GM21576 (cell line): ENCODE measurements around the gene KMT5C.

Source experiments
- ATAC-seq: cut with Tn5 transposase; IDR thresholded peaks from one replicate; pipeline ENCODE4 v1.9.1; 2021; ENCODE audit warnings: mild to moderate bottlenecking, moderate library complexity; ENCODE audit not compliant: unreplicated experiment

The KMT5C gene

DNA sequence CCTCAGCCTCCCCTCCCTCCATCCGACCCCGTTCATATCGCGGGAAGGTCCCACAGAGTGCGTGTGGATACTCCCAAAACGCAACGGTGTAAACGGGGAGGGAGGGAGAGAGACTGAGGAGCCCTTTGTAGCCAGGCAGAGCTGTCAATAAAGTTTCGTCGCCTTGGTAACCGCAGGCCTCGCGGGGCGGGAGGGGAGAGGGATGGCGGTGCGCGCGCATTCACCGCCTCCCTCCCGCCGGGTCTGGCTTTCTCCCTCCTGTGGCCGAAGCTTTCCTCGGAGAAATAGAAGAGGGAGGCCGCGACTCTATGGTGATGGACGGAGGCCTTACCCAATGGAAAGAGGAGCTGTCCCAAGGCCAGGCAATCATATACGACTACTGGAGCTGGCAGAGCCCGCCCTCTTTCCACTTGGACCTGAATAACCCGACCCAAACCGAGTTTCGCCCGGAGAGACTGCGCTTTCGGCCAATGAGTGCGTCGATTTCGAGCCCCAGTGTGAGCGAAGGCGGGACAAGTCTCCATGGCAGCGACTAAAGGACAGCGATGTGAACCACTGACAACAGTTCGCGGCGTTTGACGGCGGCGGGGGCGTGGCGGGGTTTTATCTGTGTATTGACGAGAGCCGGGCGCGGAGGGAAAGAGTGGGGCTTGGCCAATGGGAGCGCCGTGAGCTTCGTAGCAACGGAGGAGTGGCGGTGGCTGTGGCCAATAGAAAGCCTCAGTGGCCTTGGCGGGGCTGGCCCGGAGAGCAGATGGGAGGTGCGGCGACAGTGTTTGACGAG, at the start of gene KMT5C:
KMT5C (plus strand) TSS at position 772 of the 784 bp plus-strand sequence. CDS start 2,061 bp downstream, outside the sequence.
- ATAC-seq = peak; percentile 78

DNA sequence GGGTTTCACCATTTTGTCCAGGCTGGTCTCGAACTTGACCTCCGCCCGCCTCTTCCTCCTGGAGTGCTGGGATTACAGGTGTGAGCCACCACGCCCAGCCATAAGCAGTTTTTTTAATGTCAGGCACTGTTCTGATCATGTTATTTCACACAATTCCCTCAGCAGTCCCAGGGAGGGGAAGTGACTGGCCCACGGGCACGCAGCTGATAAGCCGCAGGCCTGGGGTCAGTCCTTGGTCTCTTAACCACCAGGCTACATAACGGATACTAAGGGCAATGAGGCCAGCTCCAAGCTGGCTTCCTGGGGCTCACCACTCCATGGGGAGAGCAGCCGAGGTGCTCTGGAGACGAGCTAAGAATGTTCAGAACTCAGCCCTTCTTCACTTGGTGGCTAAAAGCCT, 42.4 kb upstream of the KMT5C start:
- no peak for ATAC-seq

DNA sequence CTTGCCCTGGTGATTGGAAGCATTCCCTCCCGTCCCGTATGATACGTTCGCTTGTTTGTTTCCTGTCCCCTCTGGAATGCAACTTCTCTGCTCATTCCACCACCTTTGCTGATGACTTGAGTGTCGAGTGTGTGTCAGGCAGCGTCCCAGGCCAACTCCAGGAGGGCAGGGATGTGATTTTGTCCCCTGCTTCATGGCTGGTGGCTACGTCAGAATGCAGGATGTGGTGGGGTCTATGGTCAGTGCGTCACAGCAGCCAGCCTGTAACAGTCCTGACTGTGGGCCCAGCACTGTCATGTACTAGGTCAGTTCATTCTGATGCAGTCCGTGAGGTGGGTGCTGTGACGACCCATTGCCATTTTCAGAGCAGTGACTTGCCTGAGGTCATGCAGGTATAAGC, 39.7 kb upstream of the KMT5C start:
- ATAC-seq = no peak

DNA sequence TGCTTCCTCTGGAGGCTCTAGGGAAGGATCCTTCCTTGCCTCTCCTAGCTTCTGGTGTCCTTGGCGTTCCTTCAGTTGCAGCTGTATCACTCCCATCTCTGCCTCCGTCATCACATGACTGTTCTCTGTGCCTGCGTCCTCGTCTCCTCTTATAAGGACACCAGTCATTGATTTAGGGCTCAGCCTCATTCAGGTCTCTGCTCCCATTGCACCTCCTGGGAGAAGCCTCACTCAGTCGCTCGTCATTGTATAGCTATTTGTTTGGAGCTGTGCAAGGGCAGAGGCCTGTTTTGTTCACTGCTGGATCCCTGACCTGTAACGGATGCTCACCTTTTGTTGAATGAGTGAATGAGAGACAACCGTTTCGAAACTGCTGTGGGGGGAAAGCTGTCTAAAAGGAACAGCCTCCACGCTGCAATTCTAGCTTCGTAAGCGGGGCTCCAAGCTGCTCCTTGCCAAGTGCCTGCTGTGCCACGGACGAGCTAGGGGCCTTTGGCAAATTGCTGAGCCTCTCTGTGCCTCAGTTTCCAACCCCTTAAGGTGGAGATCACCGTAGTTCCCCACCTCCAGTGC, 38.7 kb upstream of the KMT5C start:
- ATAC-seq = no peak

DNA sequence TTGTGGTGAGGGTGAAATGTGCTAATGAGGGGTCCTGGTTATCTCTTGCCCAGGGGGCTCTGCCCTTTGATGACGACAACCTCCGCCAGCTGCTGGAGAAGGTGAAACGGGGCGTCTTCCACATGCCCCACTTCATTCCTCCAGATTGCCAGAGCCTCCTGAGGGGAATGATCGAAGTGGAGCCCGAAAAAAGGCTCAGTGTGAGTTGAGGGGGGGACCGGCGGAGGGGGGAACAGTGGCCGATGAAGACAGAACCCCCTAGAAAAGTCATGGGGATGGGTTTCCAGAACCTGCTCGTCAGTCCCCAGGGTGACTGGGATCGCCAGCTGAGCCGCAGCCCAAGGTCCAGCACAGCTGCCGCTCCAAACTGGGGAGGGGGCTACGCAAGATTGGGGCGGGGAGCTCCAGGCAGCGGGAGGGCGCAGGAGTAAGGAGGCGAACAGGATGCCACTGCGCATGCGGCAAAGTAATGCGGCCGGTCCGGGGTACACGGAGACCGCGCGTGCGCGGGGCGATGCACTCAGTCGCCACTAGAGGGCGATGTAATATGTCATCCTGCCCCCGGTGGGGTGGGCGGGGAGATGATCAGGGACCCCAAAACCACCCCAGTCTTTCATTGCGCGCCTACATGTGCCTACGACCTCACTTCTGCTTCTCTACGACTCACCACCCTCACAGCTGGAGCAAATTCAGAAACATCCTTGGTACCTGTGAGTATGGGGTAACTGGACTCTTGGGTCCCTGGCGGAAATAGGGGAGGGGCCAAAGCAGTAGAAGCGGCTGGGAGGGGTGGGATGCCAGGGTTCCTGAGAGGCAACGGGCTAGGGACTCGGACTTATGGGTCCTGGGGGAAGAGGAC, 38.0 kb upstream of the KMT5C start:
- peak; percentile 73 for ATAC-seq

DNA sequence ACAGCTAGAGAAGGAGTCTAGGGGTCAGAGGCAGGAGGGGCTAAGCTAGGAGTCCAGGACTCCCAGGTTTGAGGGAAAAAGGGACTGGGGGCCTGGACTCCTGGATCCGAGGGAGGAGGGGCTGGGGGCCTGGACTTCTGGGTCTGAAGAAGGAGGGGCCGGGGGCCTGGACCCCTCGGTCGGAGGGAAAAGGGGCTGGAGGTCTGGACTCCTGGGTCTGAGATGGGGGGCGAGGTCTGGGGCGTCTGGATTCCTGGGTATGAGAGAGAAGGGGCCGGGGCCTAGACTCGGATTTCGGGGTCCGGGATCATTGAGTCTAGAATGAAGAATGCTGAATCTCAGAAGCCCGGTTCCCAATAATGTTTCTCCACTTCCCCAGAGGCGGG, 37.4 kb upstream of the KMT5C start:
- ATAC-seq = no peak

DNA sequence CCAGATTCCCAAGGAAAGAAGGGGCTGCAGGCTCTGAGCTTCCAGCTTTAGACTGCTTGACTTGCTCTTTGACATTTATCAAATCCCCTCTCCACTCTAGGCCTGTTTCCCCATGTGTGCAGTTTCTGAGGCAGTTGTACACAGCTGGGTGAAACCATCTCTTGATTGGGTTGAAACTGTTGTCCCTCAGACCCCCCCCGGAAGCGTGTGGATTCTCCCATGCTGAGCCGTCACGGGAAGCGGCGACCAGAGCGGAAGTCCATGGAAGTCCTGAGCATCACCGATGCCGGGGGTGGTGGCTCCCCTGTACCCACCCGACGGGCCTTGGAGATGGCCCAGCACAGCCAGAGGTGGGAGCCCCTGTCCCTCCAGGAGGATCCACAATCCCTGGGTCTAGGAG, 36.2 kb upstream of the KMT5C start:
- no peak for ATAC-seq

DNA sequence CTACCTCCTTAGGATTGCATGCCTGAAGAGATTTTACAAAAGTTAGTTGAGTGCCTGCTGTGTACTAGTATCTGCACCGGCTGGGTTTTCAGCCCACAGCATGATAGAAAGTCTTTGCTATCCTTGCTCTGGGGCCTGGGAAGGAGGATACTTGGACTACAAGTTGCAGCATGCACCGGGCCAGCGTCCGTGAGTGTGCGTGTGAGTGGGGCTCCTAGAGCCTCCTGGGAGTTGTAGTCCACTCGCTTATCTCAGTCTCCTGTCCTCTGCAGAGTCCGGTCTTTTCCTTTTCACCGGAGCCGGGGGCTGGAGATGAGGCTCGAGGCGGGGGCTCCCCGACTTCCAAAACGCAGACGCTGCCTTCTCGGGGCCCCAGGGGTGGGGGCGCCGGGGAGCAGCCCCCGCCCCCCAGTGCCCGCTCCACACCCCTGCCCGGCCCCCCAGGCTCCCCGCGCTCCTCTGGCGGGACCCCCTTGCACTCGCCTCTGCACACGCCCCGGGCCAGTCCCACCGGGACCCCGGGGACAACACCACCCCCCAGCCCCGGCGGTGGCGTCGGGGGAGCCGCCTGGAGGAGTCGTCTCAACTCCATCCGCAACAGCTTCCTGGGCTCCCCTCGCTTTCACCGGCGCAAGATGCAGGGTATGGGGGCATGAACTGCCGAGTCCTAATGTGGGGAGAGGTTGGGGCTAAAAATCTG, 35.2 kb upstream of the KMT5C start:
- no peak for ATAC-seq

DNA sequence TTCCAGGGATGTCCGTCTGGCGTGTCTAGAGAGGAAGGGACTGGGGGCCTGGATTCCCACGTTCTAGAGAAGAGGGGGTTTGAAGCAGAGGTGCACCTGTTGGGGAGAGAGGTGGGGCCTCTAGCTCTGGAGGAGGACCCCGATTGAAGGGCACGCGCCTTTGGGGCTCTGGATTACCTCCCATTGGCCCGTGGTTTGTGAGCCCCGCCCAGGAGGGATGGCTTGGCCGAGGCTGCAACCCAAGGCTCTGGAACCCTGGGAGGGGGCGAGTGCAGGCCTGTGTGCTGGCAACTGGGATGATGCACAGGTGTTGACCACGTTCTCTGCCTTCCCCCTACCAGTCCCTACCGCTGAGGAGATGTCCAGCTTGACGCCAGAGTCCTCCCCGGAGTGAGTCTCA, 34.7 kb upstream of the KMT5C start:
- no peak for ATAC-seq

DNA sequence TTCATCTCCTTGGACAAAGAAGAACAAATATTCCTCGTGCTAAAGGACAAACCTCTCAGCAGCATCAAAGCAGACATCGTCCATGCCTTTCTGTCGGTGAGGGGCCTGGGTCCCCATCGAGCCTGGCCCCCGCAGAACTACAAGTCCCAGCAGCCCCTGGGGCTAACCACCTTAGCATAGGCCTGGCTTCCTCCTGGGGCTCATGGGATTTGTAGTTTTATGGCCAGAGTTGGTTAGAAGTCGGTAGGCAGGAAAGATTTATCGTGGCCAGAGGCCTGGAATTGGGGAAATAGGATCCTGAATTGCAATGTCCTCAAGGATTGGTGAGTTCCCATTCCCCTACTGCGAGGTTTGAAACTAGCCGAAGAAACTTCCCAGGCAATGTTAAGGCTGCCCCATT, 34.2 kb upstream of the KMT5C start:
- no peak for ATAC-seq

DNA sequence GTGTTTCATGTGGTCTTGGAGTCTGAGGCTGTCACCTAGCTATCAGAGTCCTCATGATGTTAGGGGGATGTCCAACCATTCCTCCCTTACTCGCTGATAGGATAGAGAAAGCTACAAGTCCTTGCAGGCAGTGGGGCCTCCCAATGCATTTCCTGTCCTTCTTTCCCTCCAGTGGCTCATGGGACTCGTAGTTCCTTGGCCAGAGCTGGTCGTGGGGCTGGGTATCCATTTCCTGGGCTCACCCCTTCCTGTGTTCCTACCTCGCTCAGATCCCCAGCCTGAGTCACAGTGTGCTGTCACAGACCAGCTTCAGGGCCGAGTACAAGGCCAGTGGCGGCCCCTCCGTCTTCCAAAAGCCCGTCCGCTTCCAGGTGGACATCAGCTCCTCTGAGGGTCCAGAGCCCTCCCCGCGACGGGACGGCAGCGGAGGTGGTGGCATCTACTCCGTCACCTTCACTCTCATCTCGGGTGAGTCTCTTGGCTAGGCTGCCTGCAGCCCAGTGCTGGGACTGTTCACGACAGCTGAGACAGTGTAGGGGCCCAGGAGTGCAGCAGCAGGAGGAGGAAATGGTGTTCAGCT, 33.6 kb upstream of the KMT5C start:
- ATAC-seq = no peak

DNA sequence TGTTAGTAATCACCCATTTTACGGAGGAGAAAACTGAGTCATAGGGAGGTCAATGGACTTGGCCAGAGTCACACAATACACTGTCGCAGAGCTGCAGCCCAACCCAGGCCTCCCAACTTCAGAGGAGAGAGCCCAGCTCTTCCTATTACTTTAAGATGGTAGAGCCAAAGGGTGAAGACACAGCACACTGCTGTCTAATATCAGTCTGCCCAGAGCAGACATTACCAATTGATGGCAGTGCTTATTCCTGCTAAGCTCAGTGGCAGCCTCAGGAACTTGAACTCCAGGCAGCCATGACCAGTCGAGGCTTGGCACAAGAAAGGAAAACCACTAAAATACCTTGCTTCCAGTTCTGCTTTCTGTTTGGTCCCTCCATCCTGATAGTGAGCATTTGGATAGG, 33.0 kb upstream of the KMT5C start:
- ATAC-seq = no peak

DNA sequence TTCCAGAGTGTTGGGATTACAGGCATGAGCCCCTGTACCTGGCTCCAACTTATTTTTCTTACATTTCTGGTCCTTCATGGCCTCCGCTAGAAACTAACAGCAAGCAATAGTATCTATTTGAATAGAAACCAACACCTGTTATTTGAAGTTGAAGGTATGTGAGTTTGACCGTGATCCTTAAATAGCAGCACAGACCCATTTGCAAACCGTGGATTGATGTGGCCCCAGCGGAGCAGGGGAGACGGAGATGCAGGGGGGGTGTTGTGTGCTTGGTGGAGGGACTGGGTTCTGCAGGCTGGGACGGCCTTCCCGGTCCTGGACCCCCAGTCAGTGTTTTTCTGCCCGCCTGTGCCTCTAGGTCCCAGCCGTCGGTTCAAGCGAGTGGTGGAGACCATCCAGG, 31.4 kb upstream of the KMT5C start:
- no peak for ATAC-seq

DNA sequence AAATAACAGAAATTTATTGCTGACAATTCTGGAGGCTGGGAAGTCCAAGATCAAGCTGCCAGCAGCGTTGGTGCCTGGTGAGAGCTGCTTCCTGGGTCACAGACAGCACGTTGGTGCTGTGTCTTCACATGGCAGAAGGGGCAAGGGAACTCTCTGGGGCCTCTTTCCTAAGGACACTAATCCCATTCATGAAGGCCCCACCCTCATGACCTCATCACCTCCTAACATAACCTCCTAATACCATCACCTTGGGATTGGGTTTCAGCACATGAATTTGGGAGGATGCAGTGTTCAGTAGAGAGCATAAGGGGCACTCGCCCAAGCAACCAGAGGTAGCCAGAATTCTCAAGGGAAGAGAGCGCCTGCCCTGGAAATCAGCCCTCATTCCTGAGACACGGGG, 30.2 kb upstream of the KMT5C start:
- ATAC-seq = no peak

DNA sequence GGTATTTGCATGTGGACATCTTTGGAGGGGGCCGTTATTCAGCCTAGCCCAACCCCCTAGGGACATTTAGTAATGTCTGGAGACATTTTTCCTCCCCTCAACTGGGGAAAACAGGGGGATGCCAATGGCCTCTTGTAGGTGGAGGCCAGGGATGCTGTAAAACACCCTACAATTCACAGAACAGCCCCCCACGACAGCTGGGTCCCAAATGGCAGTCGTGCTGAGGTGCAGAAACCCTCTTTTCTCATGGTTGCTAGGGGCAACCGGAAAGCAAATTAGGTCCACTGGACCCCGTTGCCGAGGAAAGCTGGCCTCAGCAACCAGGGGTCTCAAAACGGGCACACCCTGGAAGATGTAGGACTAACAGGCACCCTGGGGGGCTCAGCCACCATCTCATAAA, 29.2 kb upstream of the KMT5C start:
- no peak for ATAC-seq

DNA sequence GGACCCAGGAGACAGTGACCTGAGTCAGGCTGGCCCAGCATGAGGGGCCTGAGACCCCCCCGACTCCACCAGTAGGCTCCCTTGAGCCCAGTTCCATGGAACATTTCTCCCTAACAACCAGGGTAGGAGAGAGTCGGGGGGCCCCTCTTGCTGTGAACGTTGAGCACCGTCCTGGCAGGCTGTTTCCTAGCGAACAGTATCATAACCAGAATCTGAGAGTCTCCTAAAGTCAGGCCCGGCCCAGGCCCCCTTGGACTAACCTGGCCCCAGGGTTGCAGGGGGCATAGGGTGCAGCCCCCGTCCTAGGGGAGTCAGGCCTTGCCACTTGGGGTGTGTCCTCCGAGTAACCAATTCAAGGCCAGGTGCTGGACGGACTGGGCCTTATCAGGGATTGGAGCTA, 28.3 kb upstream of the KMT5C start:
- no peak for ATAC-seq

DNA sequence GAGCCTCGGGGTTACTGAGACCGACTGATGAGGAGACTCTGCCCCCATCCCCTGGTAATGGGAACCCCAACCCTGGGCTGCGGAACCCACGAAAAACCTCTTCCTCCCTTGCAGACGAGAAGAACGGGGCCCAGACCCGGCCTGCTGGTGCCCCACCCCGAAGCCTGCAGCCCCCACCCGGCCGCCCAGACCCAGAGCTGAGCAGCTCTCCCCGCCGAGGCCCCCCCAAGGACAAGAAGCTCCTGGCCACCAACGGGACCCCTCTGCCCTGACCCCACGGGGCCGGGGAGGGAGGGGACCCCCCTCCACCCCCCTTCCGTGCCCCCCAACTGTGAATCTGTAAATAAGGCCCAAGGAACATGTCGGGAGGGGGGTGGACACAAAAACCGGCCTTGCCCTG, 27.9 kb upstream of the KMT5C start:
- no peak for ATAC-seq

DNA sequence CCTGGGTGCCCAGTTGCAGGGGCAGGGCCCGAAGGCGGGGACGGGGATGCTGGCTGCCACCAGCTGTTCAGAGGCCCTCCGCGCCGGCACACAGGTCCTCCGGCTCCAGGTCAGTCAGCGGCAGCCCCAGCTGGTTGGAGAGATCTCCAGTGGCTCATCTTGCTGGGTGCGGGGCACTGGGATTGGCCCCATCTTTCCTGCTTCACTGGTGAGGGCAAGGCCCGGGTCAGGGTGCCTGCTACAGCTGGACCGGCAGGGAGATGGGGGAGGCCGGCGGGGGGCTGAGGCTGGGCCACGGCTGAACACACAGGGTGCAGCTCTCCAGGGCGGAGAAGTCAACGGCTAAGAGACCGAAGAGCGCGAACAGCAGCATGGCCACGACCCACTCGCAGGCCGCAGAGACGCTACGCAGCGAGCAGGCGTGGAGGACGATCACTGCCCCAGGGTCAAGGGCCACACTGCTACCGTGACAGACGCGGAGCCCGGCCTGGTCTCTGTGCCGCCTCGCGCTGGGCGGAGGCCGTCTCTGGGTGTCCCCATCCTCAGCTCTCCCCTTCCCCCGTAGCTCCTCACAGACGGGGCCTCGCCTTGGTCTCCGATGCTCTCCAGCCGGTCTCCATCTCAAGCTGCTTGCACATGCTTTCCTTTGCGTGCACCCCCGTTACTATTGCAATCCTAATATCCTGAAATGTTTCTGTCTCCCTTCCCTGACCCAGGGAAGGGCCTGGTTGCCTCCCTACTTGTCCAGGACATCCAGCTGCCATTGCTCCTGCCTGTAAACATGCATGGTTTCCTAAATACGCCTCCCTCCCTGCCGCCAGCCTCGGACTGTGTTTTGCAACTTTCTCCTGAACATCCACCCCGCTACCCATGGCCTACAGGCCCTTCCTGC, 26.8 kb upstream of the KMT5C start:
- ATAC-seq = no peak

DNA sequence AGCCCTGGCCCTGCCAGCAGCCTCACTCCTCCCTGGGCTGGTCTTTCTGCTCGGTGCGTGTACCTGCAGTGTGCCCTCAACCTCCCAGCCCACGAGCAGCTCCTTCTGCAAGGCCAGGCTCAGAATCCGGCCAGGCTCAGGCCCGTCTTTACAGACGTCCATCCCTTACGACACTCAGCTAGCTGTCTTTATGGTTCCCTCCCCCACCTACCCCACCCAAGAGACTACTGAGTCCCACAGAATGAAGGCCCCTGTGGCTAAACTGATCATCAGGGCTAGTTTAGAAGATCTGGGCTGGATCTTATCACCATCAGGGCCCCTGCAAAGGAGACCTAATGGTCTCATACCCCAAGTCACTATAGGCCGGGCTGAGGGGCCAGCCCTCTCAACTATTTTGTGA, 25.3 kb upstream of the KMT5C start:
- ATAC-seq = no peak

DNA sequence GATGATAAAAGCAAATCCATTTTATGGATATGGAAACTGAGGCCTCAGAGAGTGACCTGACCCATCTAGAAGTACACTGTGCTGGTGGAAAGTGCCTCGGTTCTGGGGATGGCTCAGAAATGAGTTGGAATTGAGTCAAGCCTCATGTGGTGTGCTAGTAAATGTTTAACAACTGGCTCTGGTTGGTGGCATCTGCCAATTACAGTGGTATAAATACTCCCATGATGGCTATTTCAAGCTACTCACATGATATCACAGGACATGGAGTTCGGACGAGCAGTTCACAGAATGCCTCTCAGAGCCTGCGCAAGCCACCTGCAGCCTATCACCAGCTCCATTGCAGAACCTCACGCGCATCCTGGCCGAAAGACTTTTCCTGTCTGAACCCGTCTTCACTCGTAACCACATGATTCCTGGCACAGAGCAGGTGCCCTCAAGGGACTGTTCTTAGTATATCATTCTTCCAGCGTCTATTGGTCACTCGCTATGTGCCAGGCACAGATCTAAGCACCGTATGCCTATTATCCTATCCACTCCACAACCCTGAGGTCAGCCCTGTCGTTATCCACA, 23.6 kb upstream of the KMT5C start:
- no peak for ATAC-seq
